GM18519 (cell line): ENCODE data around the gene UACA.
"Not testable (repeated sequence)": the region's sequence is repeated elsewhere in the genome, so short reads cannot be mapped to it uniquely, and the experiment has no call there.

Source experiments
- ATAC-seq: cut with Tn5 transposase; IDR thresholded peaks from one replicate; pipeline ENCODE4 v1.9.1; 2021; ENCODE audit warnings: mild to moderate bottlenecking, moderate library complexity; ENCODE audit not compliant: unreplicated experiment, low FRiP score

Gene UACA

GRCh38 chr15:70763120-70763949 is at the start of gene UACA:
Gene UACA, minus strand, starts transcription at chr15:70763558. Its CDS starts 151 bp downstream, at chr15:70763407.
- peak; percentile 80 for ATAC-seq

DNA sequence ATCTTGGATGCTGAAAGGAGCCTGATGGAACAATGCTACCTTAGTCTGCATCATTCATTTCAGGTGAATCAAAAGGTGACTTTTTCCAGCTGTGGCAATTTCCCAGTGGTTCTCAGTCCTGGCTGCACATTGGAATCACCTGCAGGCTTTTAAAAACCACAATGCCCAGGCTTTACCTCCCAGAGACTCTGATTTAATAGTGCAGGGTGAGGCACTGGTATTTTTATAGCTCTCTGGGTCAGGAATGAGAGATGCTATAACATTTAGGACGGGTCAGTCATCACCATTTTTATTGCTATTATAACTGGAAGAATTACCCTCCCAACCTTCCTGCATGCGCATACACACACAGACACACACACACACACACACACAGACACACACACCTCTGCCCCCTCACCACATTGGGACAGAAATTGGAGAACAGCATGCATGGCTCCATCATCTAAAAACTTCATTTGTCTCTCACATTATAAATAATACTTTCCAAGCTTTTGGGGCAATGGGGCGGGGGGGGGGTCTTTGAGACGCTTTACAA is 49.5 kb upstream of the UACA start:
- no peak for ATAC-seq

- ATAC-seq: no peak
These were observed 47.7 kb upstream of the UACA start for GRCh38 chr15:70810916-70811578.

GRCh38 chr15:70806992-70807712 is 43.8 kb upstream of the UACA start:
- no peak for ATAC-seq

DNA sequence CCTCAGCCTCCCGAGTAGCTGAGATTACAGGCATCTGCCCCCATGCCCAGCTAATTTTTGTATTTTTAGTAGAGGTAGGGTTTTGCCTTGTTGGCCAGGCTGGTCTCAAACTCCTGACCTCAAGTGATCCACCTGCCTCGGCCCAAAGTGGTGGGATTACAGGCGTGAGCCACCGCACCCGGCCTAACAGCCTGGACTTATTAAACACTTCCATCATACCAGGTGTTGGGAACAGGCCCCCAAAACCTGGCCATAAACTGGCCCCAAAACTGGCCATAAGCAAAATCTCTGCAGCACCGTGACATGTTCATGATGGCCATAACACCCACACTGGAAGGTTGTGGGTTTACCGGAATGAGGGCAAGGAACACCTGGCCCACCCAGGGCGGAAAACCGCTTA is 41.0 kb upstream of the UACA start:
- not testable (repeated sequence) for ATAC-seq

GRCh38 chr15:70802629-70803028 is 39.3 kb upstream of the UACA start:
- ATAC-seq: no peak

DNA sequence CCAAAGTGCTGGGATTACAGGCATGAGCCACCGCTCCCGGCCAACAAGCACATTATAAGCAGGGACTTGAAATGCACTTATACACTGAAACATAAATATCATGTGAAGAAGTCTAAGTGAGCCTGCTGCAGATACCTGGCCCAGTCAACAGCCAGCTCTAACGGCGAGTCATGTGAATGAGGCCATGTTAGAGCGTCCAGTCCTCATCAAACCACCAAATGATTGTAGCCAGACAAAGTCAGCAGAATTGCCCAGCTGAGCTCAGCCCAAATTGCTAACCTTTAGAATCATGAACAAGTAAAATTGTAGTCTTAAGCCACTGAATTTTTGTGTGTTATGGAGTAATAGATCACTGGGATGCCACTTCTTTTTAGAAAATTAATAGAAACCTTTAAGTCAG is 37.8 kb upstream of the UACA start:
- no peak for ATAC-seq

DNA sequence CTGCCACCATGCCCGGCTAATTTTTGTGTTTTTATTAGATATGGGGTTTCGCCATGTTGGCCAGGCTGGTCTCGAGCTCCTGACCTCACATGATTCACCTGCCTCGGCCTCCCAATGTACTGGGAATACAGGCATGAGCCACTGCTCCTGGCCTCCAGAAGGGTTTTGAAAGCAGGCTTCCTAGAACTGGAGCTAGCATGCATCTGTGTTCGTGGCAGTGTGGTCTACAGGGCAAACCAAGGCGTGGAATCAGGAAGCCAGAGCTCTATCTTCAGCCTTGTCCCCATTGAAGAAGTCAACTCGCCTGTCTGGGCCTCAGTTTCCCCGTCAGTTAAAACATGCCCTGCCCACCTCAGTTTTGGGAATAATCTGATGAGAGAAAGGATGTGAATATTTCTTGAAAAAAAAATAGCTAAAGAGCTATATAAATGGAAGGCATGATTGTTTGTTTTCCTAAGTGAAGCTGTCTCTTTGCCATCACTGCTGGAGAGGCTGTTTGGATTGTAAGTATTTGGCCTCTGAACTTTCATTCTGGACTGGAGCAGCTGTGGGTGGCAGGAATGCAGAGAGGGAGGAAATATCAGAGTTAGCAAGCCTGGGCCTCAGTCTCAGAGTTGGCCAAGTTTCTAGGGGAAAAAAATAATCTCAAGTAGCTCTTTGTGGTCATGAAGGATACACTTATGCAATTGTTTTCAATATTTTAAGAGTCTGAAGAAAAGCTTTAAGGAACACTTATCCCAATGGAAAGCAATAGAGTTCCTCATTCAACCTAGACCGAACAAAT is 36.5 kb upstream of the UACA start:
- ATAC-seq: no peak

DNA sequence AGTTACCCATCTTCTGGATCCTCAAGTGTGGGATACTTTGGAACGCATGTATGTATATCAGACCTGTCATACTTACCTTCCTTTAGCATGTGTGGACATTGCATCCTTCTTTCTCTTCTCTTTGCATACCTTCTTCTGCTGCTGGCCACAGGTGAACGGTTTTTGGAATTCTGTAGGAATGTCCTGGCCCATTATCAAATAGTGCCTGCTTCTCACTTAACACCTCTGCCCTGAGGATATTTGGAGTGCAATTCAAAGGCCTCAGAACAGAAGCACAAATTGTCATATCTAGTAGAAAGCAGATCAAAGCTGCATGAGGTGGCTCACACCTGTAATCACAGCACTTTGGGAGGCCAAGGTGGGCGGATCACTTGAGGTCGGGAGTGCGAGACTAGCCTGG is 34.1 kb upstream of the UACA start:
- no peak for ATAC-seq

GRCh38 chr15:70796516-70797310 is 33.4 kb upstream of the UACA start:
- ATAC-seq: no peak

DNA sequence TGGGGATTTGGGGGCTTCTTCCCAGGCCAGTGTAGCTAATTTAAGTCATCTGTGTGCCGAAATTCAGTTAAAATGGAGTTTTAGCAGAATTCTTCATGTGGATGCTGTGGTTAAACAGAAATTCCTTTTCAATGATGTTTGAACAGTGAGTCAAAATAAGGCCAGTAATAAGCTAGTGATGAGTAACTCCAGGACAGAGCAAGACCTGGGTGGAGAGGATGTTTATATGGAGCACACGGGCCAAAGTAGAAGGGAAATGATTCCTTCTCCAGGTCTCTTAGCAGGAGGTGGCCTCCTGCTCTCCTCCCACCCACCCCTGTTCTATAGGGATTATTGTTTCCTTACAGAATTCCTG is 31.9 kb upstream of the UACA start:
- no peak for ATAC-seq

GRCh38 chr15:70794596-70795310 is 31.4 kb upstream of the UACA start:
- ATAC-seq: no peak

DNA sequence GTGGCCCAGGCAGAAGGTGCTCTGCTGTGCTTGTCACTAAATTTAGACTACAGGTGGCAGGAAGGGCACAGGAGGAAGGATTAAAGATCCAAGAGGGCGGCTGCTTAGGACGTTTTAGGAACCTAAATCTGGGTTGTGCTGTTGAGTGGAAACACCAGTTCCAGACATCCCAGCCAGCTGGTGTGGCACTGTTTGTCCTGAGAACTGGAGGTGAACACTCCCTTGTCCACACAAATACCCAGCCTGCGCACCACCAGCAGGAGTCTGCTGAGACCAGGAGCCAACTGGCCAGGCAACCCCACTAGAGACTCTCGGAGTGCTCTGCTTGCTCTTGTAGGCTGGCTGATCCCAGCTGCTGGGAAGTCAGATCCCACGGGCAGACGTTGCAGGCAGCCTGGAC is 30.3 kb upstream of the UACA start:
- ATAC-seq: no peak

DNA sequence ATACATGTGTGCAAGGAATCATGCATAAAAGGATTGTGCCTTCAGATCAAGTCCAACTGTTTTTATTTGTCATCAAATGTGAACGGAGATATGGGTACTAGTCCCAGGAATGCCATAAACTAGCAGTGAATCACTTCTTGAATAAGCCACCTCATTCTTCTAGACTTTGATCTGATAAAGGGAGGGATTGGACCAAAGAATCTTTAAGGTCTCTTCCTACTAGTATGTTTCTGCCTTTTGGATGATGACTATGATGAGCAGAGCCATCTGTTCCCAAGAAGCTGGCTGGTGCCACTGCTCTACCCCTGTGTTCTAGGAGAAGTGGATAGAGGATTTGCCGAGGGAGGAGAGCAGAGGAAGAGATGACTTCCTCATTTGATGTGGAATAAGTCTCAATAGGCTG is 28.8 kb upstream of the UACA start:
- no peak for ATAC-seq

- no peak for ATAC-seq
These were observed 27.9 kb upstream of the UACA start for GRCh38 chr15:70791259-70791658.

DNA sequence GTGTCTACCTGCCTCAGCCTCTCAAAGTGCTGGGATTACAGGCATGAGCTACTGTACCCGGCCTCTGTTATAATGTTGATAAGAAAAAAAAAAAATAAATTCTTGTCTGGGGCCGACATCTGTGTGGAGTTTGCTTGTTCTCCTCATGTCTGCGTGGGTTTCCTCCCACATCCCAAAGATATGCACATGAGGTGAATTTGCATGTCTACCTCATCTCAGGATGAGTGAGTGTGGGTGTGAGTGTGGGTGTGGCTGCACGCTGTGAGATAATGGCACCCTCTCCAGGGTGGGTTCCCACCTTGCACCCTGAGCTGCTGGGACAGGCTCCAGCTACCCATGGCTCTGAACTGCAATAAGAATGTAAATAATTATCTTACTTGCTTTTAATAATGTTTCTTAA is 25.9 kb upstream of the UACA start:
- no peak for ATAC-seq

DNA sequence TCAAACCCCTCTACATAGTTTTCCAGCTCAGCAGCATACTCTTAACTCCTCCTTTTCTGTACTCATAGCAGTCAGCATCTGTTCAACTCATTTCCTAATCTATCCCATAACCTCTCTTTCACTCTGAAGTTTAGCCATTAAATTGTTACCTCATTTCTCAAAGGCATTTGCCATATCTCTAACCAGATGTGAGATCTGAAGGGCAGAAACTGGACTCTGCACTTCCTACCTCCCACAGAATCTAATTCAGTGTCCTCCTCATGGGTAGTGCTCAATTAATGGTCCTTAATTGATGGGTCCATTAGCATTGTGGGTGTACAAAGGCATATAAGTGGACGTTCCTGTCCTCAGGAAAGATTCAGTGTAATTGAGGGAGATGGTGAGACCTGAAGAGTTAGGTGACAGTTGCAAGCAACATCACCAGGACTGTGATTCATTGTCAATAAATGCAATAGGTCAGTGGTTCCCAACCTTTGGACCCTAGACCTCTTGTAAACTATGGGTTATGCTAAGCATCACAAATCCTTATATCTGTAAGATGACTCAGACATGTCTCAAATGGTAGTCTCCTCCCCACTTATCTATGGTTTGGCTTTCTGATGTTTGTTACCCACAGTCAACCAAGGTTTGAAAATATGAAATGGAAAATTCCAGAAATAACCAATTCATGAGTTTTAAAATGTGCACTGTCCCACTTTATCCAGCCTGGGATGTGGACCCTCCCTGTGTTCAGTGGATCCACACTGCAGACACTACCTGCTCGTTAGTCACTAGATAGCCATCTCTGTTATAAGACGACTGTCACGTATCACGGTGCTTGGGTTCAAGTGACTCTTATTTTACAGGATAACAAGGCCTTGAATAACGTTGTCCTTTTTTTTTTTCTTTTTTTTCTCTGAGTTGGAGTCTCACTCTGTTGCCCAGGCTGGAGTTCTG is 25.0 kb upstream of the UACA start:
- no peak for ATAC-seq

GRCh38 chr15:70786996-70787395 is 23.6 kb upstream of the UACA start:
- ATAC-seq: no peak
